MM.1S (cell line): Measurements from ENCODE around the gene CSF3.

Source experiments
- CTCF ChIP-seq: fragments of 300-600 bp; sonication (generic); IDR thresholded peaks from 2 replicates; pipeline ENCODE4 v1.5.1; 2016; ENCODE audit warnings: antibody characterized with exemption, low read length, mixed read lengths
- EZH2 ChIP-seq: fragments of 300-600 bp; sonication (generic); optimal IDR thresholded peaks from 2 replicates; pipeline ENCODE3; 2017; ENCODE audit warnings: low read depth, mild to moderate bottlenecking, antibody characterized with exemption, low read length, mixed read lengths
- EZH2phosphoT487 ChIP-seq: fragments of 300-600 bp; sonication (generic); IDR thresholded peaks from 2 replicates; pipeline ENCODE4 v1.6.1; 2018; ENCODE audit warnings: antibody characterized with exemption, low read length

DNA sequence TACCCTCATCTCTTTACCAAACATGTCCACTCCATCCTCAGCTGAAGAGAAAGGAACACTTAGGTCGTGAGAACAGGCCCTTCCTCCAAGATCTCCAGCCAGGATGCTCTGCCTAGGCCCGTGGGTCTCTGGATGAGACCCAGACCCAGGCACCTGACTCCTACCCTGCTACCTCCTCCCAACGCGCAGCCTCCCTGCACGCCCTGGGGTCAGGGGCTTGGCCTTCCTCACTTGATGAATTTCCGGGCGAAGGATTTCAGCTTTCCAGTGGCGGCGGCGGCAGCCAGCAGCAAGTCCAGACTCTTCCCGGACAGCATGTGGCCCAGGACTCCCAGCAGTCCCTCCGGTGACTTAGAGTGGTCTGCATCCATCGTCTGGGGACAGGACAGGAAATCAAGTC, 13.4 kb downstream of the CSF3 start:
- no peak for TF ChIP-seq CTCF
- TF ChIP-seq EZH2, result no peak
- no peak for TF ChIP-seq EZH2phosphoT487
